ENCODE data around the gene FAM3D.

FAM3D gene

GRCh38 chr3:58607816-58608215 is 58.8 kb downstream of the FAM3D start:
- ChIA-PET CTCF (interaction anchor here (0.5 to 1.1 kb wide), 7 partner anchors 8 to 94 kb away, joined by 3 to 4 read pairs (median 3); no protein-coding TSS in a partner anchor), POLR2A (no interaction called here)
- no peaks in the 10 kb centered on the region for H3K9me3 ChIP-seq (ENCODE audit: control insufficient read depth, insufficient read depth, low read depth, low read length)
- H3K27ac ChIP-seq (ENCODE audit: extremely low read depth, low read depth, low read length) = no peak overlapping the region
- no peaks in the 10 kb centered on the region for H3K4me1 ChIP-seq (ENCODE audit: control insufficient read depth, insufficient read depth, low read length)
- TF ChIP-seq ZNF707 (tag by site-specific recombination; IDR thresholded peaks at IDR 0.05) (no peak), CTCF (tag by site-specific recombination; IDR thresholded peaks at IDR 0.05) (no peak), PRDM6 (tag by site-specific recombination; IDR thresholded peaks at IDR 0.05) (no peak), SP7 (tag by site-specific recombination; IDR thresholded peaks at IDR 0.05) (no peak), ZNF175 (tag by site-specific recombination; IDR thresholded peaks at IDR 0.05) (no peak), ZNF843 (tag by site-specific recombination; IDR thresholded peaks at IDR 0.05) (no peak), BCL11A (tag by site-specific recombination; IDR thresholded peaks at IDR 0.05; ENCODE audit: low read depth) (no peak), TSHZ1 (tag by site-specific recombination; IDR thresholded peaks at IDR 0.05; ENCODE audit: borderline replicate concordance) (no peak), ZNF19 (tag by site-specific recombination; IDR thresholded peaks at IDR 0.05; ENCODE audit: low read depth) (no peak), MZF1 (tag by site-specific recombination; IDR thresholded peaks at IDR 0.05; ENCODE audit: borderline replicate concordance) (no peak), ZBTB17 (tag by site-specific recombination; IDR thresholded peaks at IDR 0.05) (no peak), ZNF529 (tag by site-specific recombination; IDR thresholded peaks at IDR 0.05; ENCODE audit: insufficient replicate concordance) (no peak), ZNF544 (tag by site-specific recombination; IDR thresholded peaks at IDR 0.05) (no peak), SETDB1 (IDR thresholded peaks at IDR 0.05; ENCODE audit: insufficient read length, low read length) (no peak), PRDM10 (tag by site-specific recombination; IDR thresholded peaks at IDR 0.05) (no peak)
- H3K4me3 ChIP-seq (ENCODE audit: low read depth, low read length) = no peak overlapping the region
- no peaks in the 10 kb centered on the region for H3K36me3 ChIP-seq (ENCODE audit: control insufficient read depth in 2 of 2, insufficient read depth in 1 of 2, low read length in 2 of 2)
